ENCODE measurements around the gene SH3GLB1.

The SH3GLB1 gene

GRCh38 chr1:86757272-86757984, 53.1 kb downstream of the SH3GLB1 start:
- DNase-seq (ENCODE audit: low read depth): no peak
- no peak overlapping the region for H3K4me3 ChIP-seq (ENCODE audit: low read depth, low read length)
- TF ChIP-seq CTCF (IDR thresholded peaks at IDR 0.05; ENCODE audit: control insufficient read depth, extremely low read depth, insufficient read depth): no peak

- no peak for DNase-seq (ENCODE audit: low read depth)
- no peak for TF ChIP-seq CTCF (IDR thresholded peaks at IDR 0.05; ENCODE audit: control insufficient read depth, extremely low read depth, insufficient read depth)
- H3K4me3 ChIP-seq (ENCODE audit: low read depth, low read length): no peak overlapping the region
These were observed 54.2 kb downstream of the SH3GLB1 start for GRCh38 chr1:86758570-86758969.

GRCh38 chr1:86760199-86760598, 55.8 kb downstream of the SH3GLB1 start:
- H3K4me3 ChIP-seq (ENCODE audit: low read depth, low read length): no peak overlapping the region
- no peak for DNase-seq (ENCODE audit: low read depth)
- no peak for TF ChIP-seq CTCF (IDR thresholded peaks at IDR 0.05; ENCODE audit: control insufficient read depth, extremely low read depth, insufficient read depth)

GRCh38 chr1:86762336-86762735, 58.0 kb downstream of the SH3GLB1 start:
- H3K4me3 ChIP-seq (ENCODE audit: low read depth, low read length): no peak overlapping the region
- TF ChIP-seq CTCF (IDR thresholded peaks at IDR 0.05; ENCODE audit: control insufficient read depth, extremely low read depth, insufficient read depth): no peak
- no peak for DNase-seq (ENCODE audit: low read depth)

GRCh38 chr1:86764523-86764922, 60.1 kb downstream of the SH3GLB1 start:
- H3K4me3 ChIP-seq (ENCODE audit: low read depth, low read length): no peak overlapping the region
- no peak for TF ChIP-seq CTCF (IDR thresholded peaks at IDR 0.05; ENCODE audit: control insufficient read depth, extremely low read depth, insufficient read depth)
- DNase-seq (ENCODE audit: low read depth): no peak

- DNase-seq (ENCODE audit: low read depth): no peak
- H3K4me3 ChIP-seq (ENCODE audit: low read depth, low read length): no peak overlapping the region
- no peak for TF ChIP-seq CTCF (IDR thresholded peaks at IDR 0.05; ENCODE audit: control insufficient read depth, extremely low read depth, insufficient read depth)
These were observed 60.7 kb downstream of the SH3GLB1 start for GRCh38 chr1:86765073-86765472.

GRCh38 chr1:86765674-86766073, 61.3 kb downstream of the SH3GLB1 start:
- DNase-seq (ENCODE audit: low read depth): no peak
- TF ChIP-seq CTCF (IDR thresholded peaks at IDR 0.05; ENCODE audit: control insufficient read depth, extremely low read depth, insufficient read depth): no peak
- no peak overlapping the region for H3K4me3 ChIP-seq (ENCODE audit: low read depth, low read length)
